ENCODE data around the gene NUP37. TPM values are rescaled to one million over a fixed set of nuclear protein-coding genes. Genes with fewer than 3 reads are reported as not detected.
"Not testable (repeated sequence)": the region's sequence is repeated elsewhere in the genome, so short reads cannot be mapped to it uniquely, and the experiment has no call there.

NUP37 gene
- polyA plus RNA-seq, 2 of the 4 experiments (the other 2 are of a cell fraction), result 103 to 118 TPM

DNA sequence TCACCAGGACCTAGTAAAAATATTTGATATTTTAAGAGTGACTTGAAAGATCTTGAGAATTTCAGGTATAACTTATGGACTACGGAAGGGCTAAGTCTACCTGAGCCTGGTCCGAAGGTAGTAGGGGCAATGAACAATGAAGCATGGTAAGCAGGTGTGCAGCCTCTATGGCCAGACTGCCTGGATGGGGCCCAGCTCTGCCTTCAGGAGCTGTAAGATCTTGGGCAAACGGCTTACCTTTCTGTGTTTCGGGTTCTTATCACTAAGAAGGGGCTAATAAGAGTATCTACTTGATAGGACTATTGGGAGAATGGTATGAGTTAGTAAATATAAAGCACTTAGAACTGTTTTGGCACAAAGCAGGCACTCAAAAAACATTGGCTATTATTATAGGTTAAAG is 39.1 kb downstream of the NUP37 start:
- POLR2A ChIA-PET, result no interaction called here
- CTCF ChIA-PET, result interaction anchor here (1.8 kb wide), 1 partner anchor 13 kb away, joined by 9 read pairs; no protein-coding TSS in a partner anchor

DNA sequence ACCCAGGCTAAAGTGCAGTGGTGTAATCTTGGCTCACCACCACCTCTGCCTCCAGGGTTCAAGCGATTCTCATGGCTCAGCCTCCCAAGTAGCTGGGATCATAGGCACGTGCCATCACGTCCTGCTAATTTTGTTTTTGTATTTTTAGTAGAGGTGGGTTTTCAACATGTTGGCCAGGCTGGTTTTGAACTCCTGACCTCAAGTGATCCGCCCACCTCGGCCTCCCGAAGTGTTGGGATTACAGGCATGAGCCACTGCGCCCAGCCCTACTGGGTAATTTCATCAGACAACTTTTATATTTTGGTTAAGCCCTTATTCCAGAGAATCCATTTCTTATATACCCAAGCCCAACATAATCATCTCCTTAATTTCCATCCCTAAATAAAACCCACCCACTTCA is 47.8 kb downstream of the NUP37 start:
- H3K9me3 ChIP-seq; DNase-seq (ENCODE audit: low read depth in 1 of 2, low spot score in 1 of 2); POLR2A ChIA-PET; H3K4me1 ChIP-seq; FAIRE-seq; ATAC-seq; H3K4me2 ChIP-seq; H3K4me3 ChIP-seq; CTCF ChIA-PET; H3K27ac ChIP-seq: not testable (repeated sequence)
- WGBS (ENCODE audit: missing lambda C conversion rate), result 97% methylated on average over 7 of the region's 7 CpGs

More for the DNA sequence above, 39.1 kb downstream of the NUP37 start:
- FAIRE-seq, result no peak
- Histone ChIP-seq H3K4me1 (no peaks in the 10 kb centered on the region), H3K27ac (no peak overlapping the region), H3K9me3 (no peaks in the 10 kb centered on the region), H3K4me3 (no peak overlapping the region), H3K4me2 (no peak overlapping the region)
- no peak for DNase-seq (ENCODE audit: low read depth in 1 of 2, low spot score in 1 of 2)
- TF ChIP-seq ESRRA (IDR thresholded peaks at IDR 0.05; ENCODE audit: borderline replicate concordance, low read length) (no peak), RAD21 (conservative IDR thresholded peaks at IDR 0.05 in 1 of 2, IDR thresholded peaks at IDR 0.05 in 1 of 2) (no peak), CHD2 (IDR thresholded peaks at IDR 0.05; ENCODE audit: low read length, partially characterized antibody) (no peak), TFCP2L1 (CRISPR knock-in tag; IDR thresholded peaks at IDR 0.05) (no peak), ZFP36 (IDR thresholded peaks at IDR 0.05; ENCODE audit: borderline replicate concordance, partially characterized antibody) (no peak)
- TF ChIP-seq, protein P1, sequence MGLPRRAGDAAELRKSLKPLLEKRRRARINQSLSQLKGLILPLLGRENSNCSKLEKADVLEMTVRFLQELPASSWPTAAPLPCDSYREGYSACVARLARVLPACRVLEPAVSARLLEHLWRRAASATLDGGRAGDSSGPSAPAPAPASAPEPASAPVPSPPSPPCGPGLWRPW (IDR thresholded peaks at IDR 0.05), result no peak
- TF ChIP-seq, protein P2, sequence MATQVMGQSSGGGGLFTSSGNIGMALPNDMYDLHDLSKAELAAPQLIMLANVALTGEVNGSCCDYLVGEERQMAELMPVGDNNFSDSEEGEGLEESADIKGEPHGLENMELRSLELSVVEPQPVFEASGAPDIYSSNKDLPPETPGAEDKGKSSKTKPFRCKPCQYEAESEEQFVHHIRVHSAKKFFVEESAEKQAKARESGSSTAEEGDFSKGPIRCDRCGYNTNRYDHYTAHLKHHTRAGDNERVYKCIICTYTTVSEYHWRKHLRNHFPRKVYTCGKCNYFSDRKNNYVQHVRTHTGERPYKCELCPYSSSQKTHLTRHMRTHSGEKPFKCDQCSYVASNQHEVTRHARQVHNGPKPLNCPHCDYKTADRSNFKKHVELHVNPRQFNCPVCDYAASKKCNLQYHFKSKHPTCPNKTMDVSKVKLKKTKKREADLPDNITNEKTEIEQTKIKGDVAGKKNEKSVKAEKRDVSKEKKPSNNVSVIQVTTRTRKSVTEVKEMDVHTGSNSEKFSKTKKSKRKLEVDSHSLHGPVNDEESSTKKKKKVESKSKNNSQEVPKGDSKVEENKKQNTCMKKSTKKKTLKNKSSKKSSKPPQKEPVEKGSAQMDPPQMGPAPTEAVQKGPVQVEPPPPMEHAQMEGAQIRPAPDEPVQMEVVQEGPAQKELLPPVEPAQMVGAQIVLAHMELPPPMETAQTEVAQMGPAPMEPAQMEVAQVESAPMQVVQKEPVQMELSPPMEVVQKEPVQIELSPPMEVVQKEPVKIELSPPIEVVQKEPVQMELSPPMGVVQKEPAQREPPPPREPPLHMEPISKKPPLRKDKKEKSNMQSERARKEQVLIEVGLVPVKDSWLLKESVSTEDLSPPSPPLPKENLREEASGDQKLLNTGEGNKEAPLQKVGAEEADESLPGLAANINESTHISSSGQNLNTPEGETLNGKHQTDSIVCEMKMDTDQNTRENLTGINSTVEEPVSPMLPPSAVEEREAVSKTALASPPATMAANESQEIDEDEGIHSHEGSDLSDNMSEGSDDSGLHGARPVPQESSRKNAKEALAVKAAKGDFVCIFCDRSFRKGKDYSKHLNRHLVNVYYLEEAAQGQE (IDR thresholded peaks at IDR 0.05), result no peak
- TF ChIP-seq, protein P3, sequence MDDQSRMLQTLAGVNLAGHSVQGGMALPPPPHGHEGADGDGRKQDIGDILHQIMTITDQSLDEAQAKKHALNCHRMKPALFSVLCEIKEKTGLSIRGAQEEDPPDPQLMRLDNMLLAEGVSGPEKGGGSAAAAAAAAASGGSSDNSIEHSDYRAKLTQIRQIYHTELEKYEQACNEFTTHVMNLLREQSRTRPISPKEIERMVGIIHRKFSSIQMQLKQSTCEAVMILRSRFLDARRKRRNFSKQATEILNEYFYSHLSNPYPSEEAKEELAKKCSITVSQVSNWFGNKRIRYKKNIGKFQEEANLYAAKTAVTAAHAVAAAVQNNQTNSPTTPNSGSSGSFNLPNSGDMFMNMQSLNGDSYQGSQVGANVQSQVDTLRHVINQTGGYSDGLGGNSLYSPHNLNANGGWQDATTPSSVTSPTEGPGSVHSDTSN (IDR thresholded peaks at IDR 0.05), result no peak
- WGBS (ENCODE audit: missing lambda C conversion rate), result 92% methylated on average over 4 of the region's 4 CpGs
- no peak for ATAC-seq

DNA sequence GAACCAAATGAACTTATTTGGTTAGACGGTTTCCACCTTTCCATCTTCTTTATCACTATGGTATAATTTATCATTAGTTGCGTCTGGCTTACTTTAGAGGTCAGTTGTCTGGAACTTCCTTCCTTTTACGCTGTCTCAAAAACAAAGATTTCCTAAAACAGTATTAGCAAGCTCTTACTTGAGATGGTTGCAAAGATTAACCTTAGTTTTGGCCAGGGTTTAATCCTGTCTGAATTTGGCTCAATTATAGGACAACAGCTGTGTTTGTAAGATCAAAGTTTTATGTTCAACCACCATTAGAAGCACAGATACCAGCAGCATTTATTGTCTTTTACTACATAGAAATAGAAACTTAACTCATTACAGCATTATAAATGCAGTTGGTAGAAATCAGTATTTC is 50.2 kb downstream of the NUP37 start:
- CTCF ChIA-PET, result no interaction called here
- TF ChIP-seq RAD21 (conservative IDR thresholded peaks at IDR 0.05 in 1 of 2, IDR thresholded peaks at IDR 0.05 in 1 of 2), result no peak
- TF ChIP-seq, protein P4, sequence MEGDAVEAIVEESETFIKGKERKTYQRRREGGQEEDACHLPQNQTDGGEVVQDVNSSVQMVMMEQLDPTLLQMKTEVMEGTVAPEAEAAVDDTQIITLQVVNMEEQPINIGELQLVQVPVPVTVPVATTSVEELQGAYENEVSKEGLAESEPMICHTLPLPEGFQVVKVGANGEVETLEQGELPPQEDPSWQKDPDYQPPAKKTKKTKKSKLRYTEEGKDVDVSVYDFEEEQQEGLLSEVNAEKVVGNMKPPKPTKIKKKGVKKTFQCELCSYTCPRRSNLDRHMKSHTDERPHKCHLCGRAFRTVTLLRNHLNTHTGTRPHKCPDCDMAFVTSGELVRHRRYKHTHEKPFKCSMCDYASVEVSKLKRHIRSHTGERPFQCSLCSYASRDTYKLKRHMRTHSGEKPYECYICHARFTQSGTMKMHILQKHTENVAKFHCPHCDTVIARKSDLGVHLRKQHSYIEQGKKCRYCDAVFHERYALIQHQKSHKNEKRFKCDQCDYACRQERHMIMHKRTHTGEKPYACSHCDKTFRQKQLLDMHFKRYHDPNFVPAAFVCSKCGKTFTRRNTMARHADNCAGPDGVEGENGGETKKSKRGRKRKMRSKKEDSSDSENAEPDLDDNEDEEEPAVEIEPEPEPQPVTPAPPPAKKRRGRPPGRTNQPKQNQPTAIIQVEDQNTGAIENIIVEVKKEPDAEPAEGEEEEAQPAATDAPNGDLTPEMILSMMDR (IDR thresholded peaks at IDR 0.05), result no peak
- TF ChIP-seq CBX8 (IDR thresholded peaks at IDR 0.05), result no peak
- no peak for TF ChIP-seq ESRRA (IDR thresholded peaks at IDR 0.05; ENCODE audit: borderline replicate concordance, low read length)
- TF ChIP-seq TFCP2L1 (CRISPR knock-in tag; IDR thresholded peaks at IDR 0.05), result no peak
- TF ChIP-seq MAFK (IDR thresholded peaks at IDR 0.05; ENCODE audit: partially characterized antibody), result no peak
- no peak for TF ChIP-seq PHF8 (IDR thresholded peaks at IDR 0.05; ENCODE audit: borderline replicate concordance, low read depth)
- no peak for TF ChIP-seq HEYL (CRISPR knock-in tag; IDR thresholded peaks at IDR 0.05)
- no peak for TF ChIP-seq HOXA7 (CRISPR knock-in tag; IDR thresholded peaks at IDR 0.05)
- no peak for TF ChIP-seq ZC3H11A (IDR thresholded peaks at IDR 0.05)
- TF ChIP-seq HOXB13 (CRISPR knock-in tag; IDR thresholded peaks at IDR 0.05; ENCODE audit: low read depth), result no peak
- TF ChIP-seq, protein P5, sequence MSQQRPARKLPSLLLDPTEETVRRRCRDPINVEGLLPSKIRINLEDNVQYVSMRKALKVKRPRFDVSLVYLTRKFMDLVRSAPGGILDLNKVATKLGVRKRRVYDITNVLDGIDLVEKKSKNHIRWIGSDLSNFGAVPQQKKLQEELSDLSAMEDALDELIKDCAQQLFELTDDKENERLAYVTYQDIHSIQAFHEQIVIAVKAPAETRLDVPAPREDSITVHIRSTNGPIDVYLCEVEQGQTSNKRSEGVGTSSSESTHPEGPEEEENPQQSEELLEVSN (IDR thresholded peaks at IDR 0.05; ENCODE audit: borderline replicate concordance, low read depth), result no peak
- TF ChIP-seq POLR2A (IDR thresholded peaks at IDR 0.05; ENCODE audit: low read length), result no peak
- TF ChIP-seq ZNF302 (CRISPR knock-in tag; IDR thresholded peaks at IDR 0.05), result no peak
- no peaks in the 10 kb centered on the region for H3K4me1 ChIP-seq
- 95% methylated on average over 3 of the region's 3 CpGs for WGBS (ENCODE audit: missing lambda C conversion rate)
- H3K4me2 ChIP-seq, result no peak overlapping the region
- no peak overlapping the region for H3K4me3 ChIP-seq
- POLR2A ChIA-PET, result no interaction called here
- no peak overlapping the region for H3K27ac ChIP-seq
- no peak for ATAC-seq
- DNase-seq (ENCODE audit: low read depth in 1 of 2, low spot score in 1 of 2), result no peak
- no peak for FAIRE-seq
- H3K9me3 ChIP-seq, result no peaks in the 10 kb centered on the region
